Measurements from ENCODE around the gene SRMS.

- no peak for TF ChIP-seq SP1 (IDR thresholded peaks at IDR 0.05; ENCODE audit: low read depth)
- TF ChIP-seq JUND (IDR thresholded peaks at IDR 0.05): no peak
- no peak for TF ChIP-seq CTCF (IDR thresholded peaks at IDR 0.05 in 2 of 3, conservative IDR thresholded peaks at IDR 0.05 in 1 of 3; ENCODE audit: borderline replicate concordance in 1 of 3, insufficient read depth in 1 of 3, low read depth in 2 of 3, low read length in 2 of 3)
- no peak for TF ChIP-seq POLR2A (IDR thresholded peaks at IDR 0.05; ENCODE audit: borderline replicate concordance, extremely low read depth, insufficient read depth, insufficient read length)
- TF ChIP-seq REST (IDR thresholded peaks at IDR 0.05; ENCODE audit: low read depth): no peak
- TF ChIP-seq SIN3A (IDR thresholded peaks at IDR 0.05; ENCODE audit: low read depth): no peak
- no peak for TF ChIP-seq EZH2 (IDR thresholded peaks at IDR 0.05)
- no peak for TF ChIP-seq CEBPB (IDR thresholded peaks at IDR 0.05; ENCODE audit: low read depth)
- no peak for TF ChIP-seq SRF (IDR thresholded peaks at IDR 0.05; ENCODE audit: low read depth)
- no peak for TF ChIP-seq ATF3 (IDR thresholded peaks at IDR 0.05)
Measured at GRCh38 chr20:63525971-63526370, 21.6 kb downstream of the SRMS start.
